Measurements from ENCODE around the gene RCOR2.
"Not testable (repeated sequence)": the region's sequence is repeated elsewhere in the genome, so short reads cannot be mapped to it uniquely, and the experiment has no call there.

The RCOR2 gene

DNA sequence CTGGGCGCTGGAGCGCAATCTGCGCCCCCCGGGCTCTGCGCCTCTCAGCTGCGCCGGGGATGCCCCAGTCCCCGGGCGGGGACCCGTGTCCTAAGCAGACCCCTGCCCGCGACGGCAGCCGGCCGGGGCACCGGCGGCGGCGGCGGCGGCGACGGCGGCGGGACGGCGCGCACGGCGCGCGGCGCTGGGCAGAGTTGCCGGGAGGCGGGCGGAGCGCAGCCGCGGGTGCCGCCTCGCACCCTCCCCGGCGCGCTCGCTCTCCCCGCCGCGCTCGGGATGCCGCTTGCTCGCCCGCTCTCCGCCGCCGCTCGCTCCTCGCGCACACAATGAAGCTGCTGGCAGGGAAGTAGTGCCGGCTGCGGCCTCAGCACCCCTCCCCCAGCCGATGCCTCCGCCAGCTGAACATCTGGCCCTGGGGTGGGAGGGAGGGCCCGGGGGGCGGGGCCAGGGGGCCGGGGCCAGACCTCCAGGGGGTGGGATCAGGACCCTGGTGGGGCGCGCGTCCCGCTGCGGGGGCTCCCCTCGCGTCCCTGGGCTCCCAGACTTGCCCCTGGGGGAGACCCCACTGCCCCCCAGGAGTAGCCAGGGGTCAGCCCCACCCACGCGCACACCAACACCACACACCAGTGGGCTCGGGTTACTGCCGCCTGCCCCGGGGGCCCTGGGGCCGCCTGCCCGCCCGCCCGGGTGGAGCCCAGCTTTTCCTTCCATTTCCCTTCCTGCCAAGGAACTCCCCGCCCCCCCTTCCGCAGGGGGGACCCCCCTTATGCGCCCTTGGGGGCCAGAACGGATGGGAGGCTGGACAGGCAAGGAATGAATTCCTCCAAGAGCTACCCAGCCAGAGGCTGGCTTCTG, at the start of gene RCOR2:
Gene RCOR2 (minus strand): TSS at position 328 of the 855 bp plus-strand sequence. CDS start 708 bp downstream, outside the sequence.
- no peak for DNase-seq (ENCODE audit: low read depth, low spot score)

GRCh38 chr11:63966444-63966843, 49.5 kb upstream of the RCOR2 start:
- no peak for DNase-seq (ENCODE audit: low read depth, low spot score)

GRCh38 chr11:63963895-63964294, 46.9 kb upstream of the RCOR2 start:
- not testable (repeated sequence) for DNase-seq (ENCODE audit: low read depth, low spot score)

- DNase-seq (ENCODE audit: low read depth, low spot score) = no peak
These were observed 44.8 kb upstream of the RCOR2 start for GRCh38 chr11:63961608-63962412.

DNA sequence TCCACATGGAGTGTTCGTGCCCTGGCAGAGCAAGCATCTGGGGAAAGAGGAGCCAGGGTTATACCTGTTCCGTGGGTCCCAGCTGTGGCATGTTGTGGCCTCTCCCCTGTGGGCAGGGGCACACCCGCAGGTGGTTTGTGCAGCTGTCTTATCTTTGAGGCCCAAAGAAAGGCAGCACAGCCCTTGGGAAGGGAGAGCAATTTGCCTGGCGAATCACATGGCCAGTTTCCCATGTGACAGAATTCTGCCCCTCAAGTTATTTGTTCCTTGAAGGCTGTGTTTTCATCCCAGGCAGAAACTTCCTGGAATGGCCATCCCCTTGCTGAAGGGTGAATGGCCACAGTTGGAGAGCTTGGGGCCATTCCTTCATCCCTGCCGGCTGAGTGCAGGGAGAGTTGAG, 41.0 kb upstream of the RCOR2 start:
- DNase-seq (ENCODE audit: low read depth, low spot score) = no peak

DNA sequence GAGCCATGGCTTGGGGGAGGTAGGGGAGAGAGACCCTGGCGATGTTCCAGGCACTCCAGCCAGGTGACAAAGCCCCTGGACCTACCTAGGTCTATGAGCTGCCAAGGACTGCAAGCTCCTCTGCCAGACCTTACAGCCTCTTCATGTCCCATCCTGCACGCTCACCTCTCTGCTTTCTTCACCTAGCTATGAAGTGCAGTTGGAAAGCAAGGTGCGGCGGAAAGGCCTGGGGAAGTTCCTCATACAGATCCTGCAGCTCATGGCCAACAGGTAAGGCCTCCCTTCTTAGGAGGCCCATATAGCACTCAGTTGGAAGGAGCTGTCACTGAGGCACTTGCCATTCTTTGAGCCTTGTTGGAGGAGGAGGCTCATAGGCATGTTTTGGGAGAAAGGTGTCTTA, 35.6 kb upstream of the RCOR2 start:
- DNase-seq (ENCODE audit: low read depth, low spot score) = no peak

DNA sequence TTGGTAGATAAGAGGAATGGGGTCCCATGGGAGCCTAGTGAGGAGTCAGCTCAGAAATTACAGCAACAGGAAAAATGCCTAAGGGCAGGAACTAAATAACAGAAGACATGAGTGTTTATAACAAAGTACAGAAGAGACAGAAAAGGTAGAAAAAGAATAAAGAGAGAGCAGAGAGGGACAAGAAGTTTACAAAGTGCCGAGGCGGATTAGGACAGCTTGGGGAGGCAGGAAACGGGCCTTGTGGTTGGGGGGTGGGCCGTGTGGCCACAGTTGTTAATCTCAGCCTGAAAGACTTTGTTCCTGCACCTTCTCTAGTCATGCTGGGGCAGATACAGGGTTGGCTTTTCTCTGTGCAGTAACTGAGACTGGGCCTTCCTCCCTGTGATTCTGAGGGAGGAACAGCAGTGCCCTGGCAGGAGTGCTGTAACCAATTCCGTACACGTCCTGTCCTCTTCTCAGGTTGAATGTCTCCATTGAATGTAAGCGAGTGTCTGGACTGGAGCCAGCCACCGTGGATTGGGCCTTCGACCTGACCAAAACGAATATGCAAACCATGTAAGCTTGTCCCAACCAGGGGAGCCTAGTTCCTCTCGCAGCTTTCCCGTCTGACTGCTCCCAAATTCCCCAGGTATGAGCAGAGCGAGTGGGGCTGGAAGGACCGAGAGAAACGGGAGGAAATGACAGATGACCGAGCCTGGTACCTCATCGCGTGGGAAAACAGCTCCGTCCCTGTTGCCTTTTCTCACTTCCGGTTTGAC, 35.0 kb upstream of the RCOR2 start:
- no peak for DNase-seq (ENCODE audit: low read depth, low spot score)

DNA sequence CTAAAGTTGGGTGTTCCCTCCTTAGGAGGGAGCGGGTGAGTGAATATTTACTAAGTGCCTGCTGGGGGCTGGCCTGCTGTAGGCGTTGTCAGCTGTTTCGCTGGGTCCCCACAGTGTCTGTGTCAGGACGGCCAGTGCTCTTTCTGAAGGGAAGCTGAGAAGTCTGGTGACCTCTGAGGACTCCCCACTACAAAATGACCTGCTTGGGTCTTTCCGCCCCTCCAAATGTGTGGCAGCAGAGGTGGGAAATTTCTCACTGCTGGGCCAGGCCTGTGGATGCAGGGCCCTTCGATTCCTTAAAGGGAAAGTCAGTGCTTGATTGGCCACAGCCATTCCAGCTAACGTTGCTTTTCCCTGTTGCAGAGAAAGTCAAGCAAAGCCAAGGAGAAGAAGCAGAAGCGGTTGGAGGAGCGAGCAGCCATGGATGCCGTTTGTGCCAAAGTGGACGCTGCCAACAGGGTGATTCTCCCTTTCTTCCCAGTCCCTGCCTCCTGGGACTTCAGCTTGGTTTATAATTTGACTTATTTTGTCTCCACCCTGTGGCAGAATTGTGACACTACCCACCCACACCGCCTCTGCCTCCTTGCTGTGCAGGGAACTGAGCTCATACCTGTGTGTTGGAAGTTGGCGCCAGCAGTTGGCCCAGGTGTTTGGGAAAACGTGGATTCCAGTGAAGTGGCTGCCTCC, 28.7 kb upstream of the RCOR2 start:
- DNase-seq (ENCODE audit: low read depth, low spot score) = no peak

- no peak for DNase-seq (ENCODE audit: low read depth, low spot score)
These were observed 28.0 kb upstream of the RCOR2 start for GRCh38 chr11:63944987-63945386.

GRCh38 chr11:63942803-63943202, 25.8 kb upstream of the RCOR2 start:
- no peak for DNase-seq (ENCODE audit: low read depth, low spot score)

- DNase-seq (ENCODE audit: low read depth, low spot score) = no peak
These were observed 24.9 kb upstream of the RCOR2 start for GRCh38 chr11:63941901-63942300.

- DNase-seq (ENCODE audit: low read depth, low spot score) = no peak
These were observed 23.8 kb upstream of the RCOR2 start for GRCh38 chr11:63940786-63941185.

DNA sequence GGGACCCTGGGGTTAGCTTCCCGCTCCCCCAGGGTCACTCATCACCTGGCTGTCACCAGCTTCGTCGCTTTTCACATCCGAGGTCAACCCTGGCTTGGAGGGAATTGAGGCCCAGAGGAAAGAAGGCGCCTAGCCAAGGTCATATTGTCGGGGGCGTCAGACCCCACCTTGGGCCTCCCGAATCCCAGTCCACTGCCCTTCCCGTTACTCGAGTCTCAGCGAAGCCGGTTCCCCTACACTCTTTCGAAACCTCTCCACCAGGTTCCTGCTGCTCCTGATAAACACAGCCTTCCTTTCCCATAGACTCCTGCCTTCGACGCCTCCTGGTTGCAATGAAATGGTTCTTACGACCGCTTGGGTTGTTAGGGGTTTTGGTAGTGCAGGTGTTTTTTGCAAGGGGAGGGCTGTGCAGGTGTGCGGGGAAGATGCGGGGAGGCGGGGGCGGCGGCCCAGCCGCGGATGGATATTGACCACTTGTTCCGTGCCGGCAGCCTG, 22.5 kb upstream of the RCOR2 start:
- no peak for DNase-seq (ENCODE audit: low read depth, low spot score)

GRCh38 chr11:63938479-63939396, 21.8 kb upstream of the RCOR2 start, which contains the start of gene NAA40:
NAA40 (plus strand) TSS chr11:63939002; CDS start chr11:63939097, 95 bp downstream.
- peak; percentile 71 for DNase-seq (ENCODE audit: low read depth, low spot score)

DNA sequence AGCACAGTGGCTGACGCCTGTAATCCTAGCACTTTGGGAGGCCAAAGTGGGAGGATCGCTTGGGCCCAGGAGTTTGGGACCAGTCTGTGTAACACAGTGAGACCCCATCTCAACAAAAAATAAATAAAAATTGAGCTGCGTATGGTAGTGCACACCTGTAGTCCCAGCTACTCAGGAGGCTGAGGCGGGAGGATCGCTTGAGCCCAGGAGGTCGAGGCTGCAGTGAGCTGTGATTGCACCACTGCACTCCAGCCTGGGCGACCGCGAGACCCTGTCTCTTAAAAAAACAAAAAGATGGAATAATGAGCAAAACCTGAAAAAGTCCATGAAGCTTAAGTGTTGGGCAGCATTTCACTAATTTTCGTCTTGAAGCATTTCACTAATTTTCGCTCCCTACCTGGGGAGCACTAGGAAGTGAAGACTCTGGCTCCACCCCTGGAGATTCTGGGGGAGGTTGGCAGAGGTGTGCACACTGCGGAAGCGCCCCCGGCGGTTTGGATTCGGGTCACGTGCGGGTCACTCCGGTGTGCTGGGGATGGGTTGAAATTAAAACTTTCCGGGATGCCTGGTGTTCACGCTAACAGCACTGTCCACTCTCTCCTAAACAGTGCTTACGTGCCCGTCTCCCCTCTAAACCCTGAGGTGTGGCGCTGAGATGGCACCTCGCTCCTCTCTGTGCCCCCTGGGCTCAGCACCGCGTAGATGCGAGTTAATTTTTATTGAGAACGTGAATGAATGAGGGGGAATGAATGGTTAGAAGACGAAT, 20.9 kb upstream of the RCOR2 start:
- no peak for DNase-seq (ENCODE audit: low read depth, low spot score)

- no peak for DNase-seq (ENCODE audit: low read depth, low spot score)
These were observed 16.5 kb upstream of the RCOR2 start for GRCh38 chr11:63933459-63933858.

DNA sequence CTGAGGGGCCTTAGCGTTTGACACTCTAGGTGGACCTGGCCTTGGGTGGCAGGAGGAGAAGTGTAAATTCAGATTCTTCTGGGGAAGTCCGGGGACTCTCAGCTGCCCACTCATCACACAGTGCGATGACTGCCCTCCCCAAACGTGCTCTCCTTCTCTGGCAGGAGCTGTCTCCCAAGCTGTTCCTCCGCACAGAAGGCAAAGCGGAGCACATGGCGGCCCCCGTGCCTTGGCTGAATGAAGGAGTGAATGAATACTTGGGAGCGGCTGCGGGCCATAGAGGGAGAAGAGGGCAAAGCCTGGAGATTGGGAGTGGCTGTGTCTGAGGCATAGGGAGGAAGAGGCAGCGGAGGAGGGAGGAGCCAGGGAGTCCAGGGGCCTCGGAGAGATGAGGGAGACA, 14.9 kb upstream of the RCOR2 start:
- no peak for DNase-seq (ENCODE audit: low read depth, low spot score)

- no peak for DNase-seq (ENCODE audit: low read depth, low spot score)
These were observed 14.1 kb upstream of the RCOR2 start for GRCh38 chr11:63931045-63931444.

- no peak for DNase-seq (ENCODE audit: low read depth, low spot score)
These were observed 12.7 kb upstream of the RCOR2 start for GRCh38 chr11:63929616-63930015.

All from smooth muscle cell of the brain vasculature (primary cell).